Esophagus squamous epithelium (tissue), 5 donors: ENCODE data around the gene LSM3. TPM values are rescaled to one million over a fixed set of nuclear protein-coding genes. Genes with fewer than 3 reads are reported as not detected.
A peak's percentile ranks its signal among the peaks of the same experiment; 100 is the strongest.

Experiments
- DNase-seq: peaks from one replicate; lab custom pipeline; 2025; lab: John Stamatoyannopoulos, UW
- H3K27ac ChIP-seq, 4 donors: fragments of 200-600 bp; sonication (generic); one replicate each; pipeline ENCODE4 v1.5.1; 2016 to 2019; ENCODE audit warnings: mild to moderate bottlenecking in 1 of 4
- H3K27me3 ChIP-seq, 4 donors: fragments of 200-600 bp; sonication (generic); 1 replicate in 3 of 4; 2 replicates in 1 of 4; pipeline versions ENCODE4 v1.5.1 to v1.6.0; 2017 to 2021; ENCODE audit warnings: antibody characterized with exemption in 1 of 4
- H3K36me3 ChIP-seq, 3 donors: fragments of 200-600 bp; sonication (generic); one replicate each; pipeline ENCODE4 v1.5.1; 2016 to 2019
- H3K4me1 ChIP-seq, 3 donors: fragments of 200-600 bp; sonication (generic); one replicate each; pipeline ENCODE4 v1.5.1; 2017 to 2019
- H3K4me3 ChIP-seq, 4 donors: fragments of 200-600 bp; sonication (generic); 1 replicate in 3 of 4; 2 replicates in 1 of 4; pipeline ENCODE4 v1.5.1; 2016 to 2019; ENCODE audit warnings: mild to moderate bottlenecking in 2 of 4, moderate library complexity in 1 of 4
- H3K9me3 ChIP-seq, 3 donors: fragments of 200-600 bp; sonication (generic); one replicate each; pipeline ENCODE4 v1.5.1; 2016 to 2019
- CTCF ChIP-seq, 6 experiments: fragments of 450-650 bp in 4 of 6; fragments of 200-600 bp in 2 of 6; sonication (generic) in 2 of 6; IDR thresholded peaks; one replicate each; pipeline ENCODE4 v1.5.1; 2016 to 2019; ENCODE audit warnings: antibody characterized with exemption in 6 of 6, mild to moderate bottlenecking in 4 of 6, moderate library complexity in 4 of 6
- POLR2A ChIP-seq, 4 donors: fragments of 450-650 bp; IDR thresholded peaks; one replicate each; pipeline ENCODE4 v1.6.1; 2017; ENCODE audit warnings: antibody characterized with exemption in 4 of 4, mild to moderate bottlenecking in 4 of 4, moderate library complexity in 3 of 4
- WGBS, 2 donors: methylation state at CpG; one replicate each; pipeline ENCODE4 v1.1.5; 2018; 5-methylcytosine and 5-hydroxymethylcytosine counted together
- intact Hi-C: fragments of 100-400 bp; cut with DNase I; formaldehyde crosslinking; loops from one replicate; pipeline ENCODE4 v1.15.0; 2022
- total RNA-seq, 4 donors: library from RNA; depleted of rRNA; stranded (reverse); fragments of >200 nt; gene quantifications; one replicate each; pipeline ENCODE4 v1.1.0, GENCODE V29; 2016
- donor health status: DM: yes; HTN: yes; CAD: no.

The LSM3 gene
- total RNA-seq, 4 donors from 2014 or later = 6.3 to 21.5 (median 13.7) TPM

- intact Hi-C loops = no loop called here
- H3K27ac ChIP-seq = no peak overlapping the region
- H3K4me3 ChIP-seq = no peak overlapping the region
- H3K36me3 ChIP-seq = no peaks in the 10 kb centered on the region
- H3K9me3 ChIP-seq = no peaks in the 10 kb centered on the region
- TF ChIP-seq POLR2A (IDR thresholded peaks at IDR 0.05) (no peak), CTCF (IDR thresholded peaks at IDR 0.05) (no peak)
- DNase-seq = no peak
- peaks cover 7 to 56% (median 16%) of the 10 kb centered on the region in 3 donors for H3K4me1 ChIP-seq
- H3K27me3 ChIP-seq = no peaks in the 10 kb centered on the region
Observed at GRCh38 chr3:14239940-14240339, 61.3 kb downstream of the LSM3 start.

- 68 to 80% methylated on average over 4 of the region's 4 CpGs for WGBS, 2 donors
- intact Hi-C loops = no loop called here
- Histone ChIP-seq H3K27ac (no peak overlapping the region), H3K4me1 (peaks cover 5 to 55% (median 12%) of the 10 kb centered on the region in 3 donors), H3K27me3 (no peaks in the 10 kb centered on the region), H3K4me3 (no peak overlapping the region), H3K9me3 (no peaks in the 10 kb centered on the region), H3K36me3 (no peaks in the 10 kb centered on the region)
- TF ChIP-seq POLR2A (IDR thresholded peaks at IDR 0.05) (no peak), CTCF (IDR thresholded peaks at IDR 0.05) (no peak)
- DNase-seq = no peak
Observed at GRCh38 chr3:14240366-14240765, 61.7 kb downstream of the LSM3 start.

GRCh38 chr3:14241716-14242115, 63.1 kb downstream of the LSM3 start:
- no peaks in the 10 kb centered on the region for H3K27me3 ChIP-seq
- TF ChIP-seq CTCF (IDR thresholded peaks at IDR 0.05) (no peak), POLR2A (IDR thresholded peaks at IDR 0.05) (no peak)
- H3K9me3 ChIP-seq = no peaks in the 10 kb centered on the region
- 90 to 95% methylated on average over 3 of the region's 3 CpGs for WGBS, 2 donors
- H3K36me3 ChIP-seq = no peaks in the 10 kb centered on the region
- no peak overlapping the region for H3K4me3 ChIP-seq
- no peak overlapping the region for H3K27ac ChIP-seq
- intact Hi-C loops = no loop called here
- no peak for DNase-seq
- H3K4me1 ChIP-seq = peaks cover 0 to 56% (median 8%) of the 10 kb centered on the region in 3 donors

GRCh38 chr3:14242490-14243311, 64.1 kb downstream of the LSM3 start:
- Histone ChIP-seq H3K4me1 (peaks cover 0 to 47% (median 8%) of the 10 kb centered on the region in 3 donors), H3K27ac (no peak overlapping the region), H3K36me3 (no peaks in the 10 kb centered on the region), H3K4me3 (no peak overlapping the region), H3K27me3 (no peaks in the 10 kb centered on the region), H3K9me3 (no peaks in the 10 kb centered on the region)
- WGBS, 2 donors = 83 to 90% methylated on average over 10 to 12 of the region's 12 CpGs
- no peak for TF ChIP-seq POLR2A (IDR thresholded peaks at IDR 0.05)
- no peak for TF ChIP-seq CTCF (IDR thresholded peaks at IDR 0.05)
- DNase-seq = no peak
- intact Hi-C loops = no loop called here

GRCh38 chr3:14243782-14244181, 65.2 kb downstream of the LSM3 start:
- TF ChIP-seq POLR2A (IDR thresholded peaks at IDR 0.05) (no peak), CTCF (IDR thresholded peaks at IDR 0.05) (no peak)

More at GRCh38 chr3:14243782-14244181, 65.2 kb downstream of the LSM3 start:
- intact Hi-C loops = no loop called here
- H3K9me3 ChIP-seq = no peaks in the 10 kb centered on the region
- H3K27ac ChIP-seq = peak overlapping the region in 2 of 4 donors; percentile 52 to 53
- DNase-seq = no peak
- WGBS, 2 donors = 37 to 63% methylated on average over 3 to 5 of the region's 5 CpGs
- H3K27me3 ChIP-seq = no peaks in the 10 kb centered on the region
- H3K4me3 ChIP-seq = no peak overlapping the region
- H3K4me1 ChIP-seq = peaks cover 0 to 49% (median 8%) of the 10 kb centered on the region in 3 donors
- no peaks in the 10 kb centered on the region for H3K36me3 ChIP-seq
